ENCODE data around the gene TCF7L2.

DNA sequence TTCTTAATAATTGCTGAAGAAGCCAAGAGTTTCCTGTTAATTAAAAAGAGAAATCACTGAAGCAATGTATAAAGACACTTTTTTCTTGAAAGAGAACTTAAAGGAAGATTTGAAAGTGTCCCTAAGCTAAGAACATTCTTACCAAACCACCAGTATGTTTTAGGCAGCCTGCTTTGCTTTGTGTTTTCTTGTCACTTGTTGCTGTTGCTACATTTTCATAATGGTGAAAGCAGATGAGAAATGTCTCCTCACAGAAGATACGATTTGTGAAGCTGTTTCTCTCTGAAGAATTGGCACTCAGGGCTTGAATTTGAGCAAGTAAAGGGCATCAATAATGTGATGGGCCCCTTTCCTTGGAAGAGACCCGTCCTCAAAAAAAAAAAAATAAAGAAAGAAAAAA is 30.9 kb downstream of the TCF7L2 start:
- TF ChIP-seq, protein P1, sequence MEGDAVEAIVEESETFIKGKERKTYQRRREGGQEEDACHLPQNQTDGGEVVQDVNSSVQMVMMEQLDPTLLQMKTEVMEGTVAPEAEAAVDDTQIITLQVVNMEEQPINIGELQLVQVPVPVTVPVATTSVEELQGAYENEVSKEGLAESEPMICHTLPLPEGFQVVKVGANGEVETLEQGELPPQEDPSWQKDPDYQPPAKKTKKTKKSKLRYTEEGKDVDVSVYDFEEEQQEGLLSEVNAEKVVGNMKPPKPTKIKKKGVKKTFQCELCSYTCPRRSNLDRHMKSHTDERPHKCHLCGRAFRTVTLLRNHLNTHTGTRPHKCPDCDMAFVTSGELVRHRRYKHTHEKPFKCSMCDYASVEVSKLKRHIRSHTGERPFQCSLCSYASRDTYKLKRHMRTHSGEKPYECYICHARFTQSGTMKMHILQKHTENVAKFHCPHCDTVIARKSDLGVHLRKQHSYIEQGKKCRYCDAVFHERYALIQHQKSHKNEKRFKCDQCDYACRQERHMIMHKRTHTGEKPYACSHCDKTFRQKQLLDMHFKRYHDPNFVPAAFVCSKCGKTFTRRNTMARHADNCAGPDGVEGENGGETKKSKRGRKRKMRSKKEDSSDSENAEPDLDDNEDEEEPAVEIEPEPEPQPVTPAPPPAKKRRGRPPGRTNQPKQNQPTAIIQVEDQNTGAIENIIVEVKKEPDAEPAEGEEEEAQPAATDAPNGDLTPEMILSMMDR (conservative IDR thresholded peaks at IDR 0.05; ENCODE audit: low read depth, low read length), result no peak
- no peak for TF ChIP-seq EZH2 (IDR thresholded peaks at IDR 0.05; ENCODE audit: low read length, unreplicated experiment)

All from PC-3 (cell line).